ENCODE measurements around the gene NUAK1. TPM values are rescaled to one million over a fixed set of nuclear protein-coding genes. Genes with fewer than 3 reads are reported as not detected.
"Not testable (repeated sequence)": the region's sequence is repeated elsewhere in the genome, so short reads cannot be mapped to it uniquely, and the experiment has no call there.

NUAK1 gene
- total RNA-seq, 1 donor from 2014 or later, result not detected

DNA sequence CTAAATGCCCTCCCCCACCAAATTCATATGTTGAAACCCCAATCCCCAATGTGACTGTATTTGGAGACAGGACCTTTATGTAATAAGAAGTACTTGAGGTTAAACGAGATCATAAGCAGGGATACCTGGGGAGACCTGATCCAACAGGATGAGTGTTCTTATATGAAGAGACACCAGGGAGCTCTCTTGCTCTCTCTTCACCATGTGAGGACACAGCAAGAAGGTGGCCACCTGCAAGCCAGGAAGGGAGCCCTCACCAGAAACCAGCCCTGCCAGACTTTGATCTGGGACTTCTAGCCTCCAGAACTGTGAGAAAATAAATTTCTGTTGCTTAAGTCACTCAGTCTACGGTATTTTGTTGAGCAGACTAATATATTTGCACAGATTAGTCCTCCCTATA lies 113.6 kb downstream of the NUAK1 start:
- no peak for DNase-seq (ENCODE audit: low spot score)
- Mint-ChIP-seq H3K4me3 (no peak overlapping the region), H3K27ac (no peak overlapping the region), H3K27me3 (ENCODE audit: insufficient read depth) (peaks cover 3% of the 10 kb centered on the region), H3K9me3 (peaks cover 4% of the 10 kb centered on the region), H3K4me1 (ENCODE audit: low read depth) (peaks cover 3% of the 10 kb centered on the region), H3K36me3 (ENCODE audit: low read depth) (no peaks in the 10 kb centered on the region)
- intact Hi-C loops (cut with micrococcal nuclease), result no loop called here

DNA sequence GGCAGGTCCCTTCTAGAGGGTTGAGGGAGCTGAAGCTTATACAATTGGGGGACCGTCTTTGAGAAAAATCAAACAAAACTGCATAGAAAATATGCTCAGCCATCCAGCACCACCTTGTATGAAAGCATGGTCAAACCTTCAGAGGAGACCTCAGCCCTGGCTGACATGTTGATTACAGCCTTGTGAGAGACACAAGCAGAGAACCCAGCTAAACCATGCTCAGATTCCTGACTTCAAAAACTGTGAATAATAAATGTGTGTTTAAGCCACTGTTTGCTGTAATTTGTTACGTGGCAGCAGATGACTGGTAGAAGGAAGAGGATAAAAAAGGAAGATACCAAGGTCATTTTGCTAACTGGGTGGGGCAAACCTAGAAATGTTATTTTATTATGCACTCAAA lies 115.7 kb downstream of the NUAK1 start:
- H3K36me3 Mint-ChIP-seq (ENCODE audit: low read depth), result no peaks in the 10 kb centered on the region
- H3K4me1 Mint-ChIP-seq (ENCODE audit: low read depth), result no peaks in the 10 kb centered on the region
- H3K27me3 Mint-ChIP-seq (ENCODE audit: insufficient read depth), result peaks cover 3% of the 10 kb centered on the region
- no peak for DNase-seq (ENCODE audit: low spot score)
- intact Hi-C loops (cut with micrococcal nuclease), result no loop called here
- H3K9me3 Mint-ChIP-seq, result peaks cover 22% of the 10 kb centered on the region
- no peak overlapping the region for H3K4me3 Mint-ChIP-seq
- H3K27ac Mint-ChIP-seq, result no peak overlapping the region

DNA sequence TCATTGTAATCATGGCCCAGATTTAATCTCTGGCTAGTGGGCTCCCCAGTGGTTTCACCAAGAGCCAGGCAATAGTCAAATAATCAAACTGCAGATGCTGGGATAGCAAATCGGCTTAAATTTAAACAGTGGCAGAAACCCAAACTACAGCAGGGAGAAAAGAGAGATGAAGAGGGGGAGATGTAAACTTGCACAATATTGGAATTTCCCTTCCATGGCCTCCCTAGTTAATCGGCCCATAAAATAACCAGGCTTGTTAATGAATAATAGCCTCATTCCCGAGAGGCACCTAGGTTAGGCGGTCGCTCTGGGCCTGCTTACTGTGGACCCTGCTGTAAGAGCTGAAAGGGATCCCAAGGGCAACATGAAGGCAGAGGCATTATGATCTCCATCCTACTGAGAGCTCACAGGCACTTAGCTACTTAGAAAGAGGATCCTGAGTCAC lies 116.2 kb downstream of the NUAK1 start:
- Mint-ChIP-seq H3K36me3 (ENCODE audit: low read depth) (no peaks in the 10 kb centered on the region), H3K4me3 (no peak overlapping the region), H3K27me3 (ENCODE audit: insufficient read depth) (peaks cover 3% of the 10 kb centered on the region), H3K27ac (no peak overlapping the region), H3K9me3 (peaks cover 27% of the 10 kb centered on the region), H3K4me1 (ENCODE audit: low read depth) (no peaks in the 10 kb centered on the region)
- no peak for DNase-seq (ENCODE audit: low spot score)
- intact Hi-C loops (cut with micrococcal nuclease), result no loop called here

DNA sequence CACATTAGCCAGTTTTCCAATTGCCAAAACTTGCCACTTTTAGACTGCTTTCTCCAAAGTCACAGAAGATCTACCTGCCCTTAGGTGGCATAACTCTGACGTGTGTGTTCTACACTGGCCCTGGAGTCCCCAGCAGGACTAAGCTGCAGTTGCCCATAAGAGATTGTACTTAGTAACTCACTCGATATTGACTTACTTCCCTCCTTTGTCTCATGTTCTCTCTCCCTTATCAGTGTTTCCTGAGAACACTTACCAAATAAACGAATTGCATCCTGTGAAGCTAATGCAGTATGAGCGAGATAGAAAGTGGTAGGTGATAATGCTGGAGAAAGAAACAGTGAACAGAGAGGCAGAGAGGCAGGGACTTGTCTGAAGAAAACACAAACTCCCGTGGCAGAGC lies 117.2 kb downstream of the NUAK1 start:
- intact Hi-C loops (cut with micrococcal nuclease), result no loop called here
- Mint-ChIP-seq H3K27ac (no peak overlapping the region), H3K9me3 (peaks cover 28% of the 10 kb centered on the region), H3K4me3 (no peak overlapping the region), H3K27me3 (ENCODE audit: insufficient read depth) (peaks cover 3% of the 10 kb centered on the region), H3K4me1 (ENCODE audit: low read depth) (no peaks in the 10 kb centered on the region), H3K36me3 (ENCODE audit: low read depth) (no peaks in the 10 kb centered on the region)
- DNase-seq (ENCODE audit: low spot score), result no peak

DNA sequence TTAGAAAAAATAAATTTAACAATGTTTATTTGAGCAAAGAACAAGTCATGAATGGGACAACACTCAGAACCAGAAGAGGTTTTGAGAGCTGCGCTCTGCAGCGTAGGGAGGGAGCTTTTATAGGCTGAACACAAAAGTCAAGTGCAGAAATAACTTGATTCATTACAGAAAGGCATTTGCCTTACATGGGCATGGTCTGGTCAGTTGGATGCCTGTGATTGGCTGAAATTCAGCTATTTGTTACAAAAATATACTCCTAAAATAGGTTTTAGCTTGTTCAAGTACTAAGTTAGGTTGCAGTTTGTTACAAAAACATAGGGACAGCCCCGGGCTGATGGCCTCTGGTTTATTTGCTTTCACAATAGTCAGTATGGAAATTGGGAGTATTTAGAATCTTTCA lies 118.0 kb downstream of the NUAK1 start:
- peaks cover 3% of the 10 kb centered on the region for H3K27me3 Mint-ChIP-seq (ENCODE audit: insufficient read depth)
- H3K4me3 Mint-ChIP-seq, result no peak overlapping the region
- H3K36me3 Mint-ChIP-seq (ENCODE audit: low read depth), result no peaks in the 10 kb centered on the region

DNA sequence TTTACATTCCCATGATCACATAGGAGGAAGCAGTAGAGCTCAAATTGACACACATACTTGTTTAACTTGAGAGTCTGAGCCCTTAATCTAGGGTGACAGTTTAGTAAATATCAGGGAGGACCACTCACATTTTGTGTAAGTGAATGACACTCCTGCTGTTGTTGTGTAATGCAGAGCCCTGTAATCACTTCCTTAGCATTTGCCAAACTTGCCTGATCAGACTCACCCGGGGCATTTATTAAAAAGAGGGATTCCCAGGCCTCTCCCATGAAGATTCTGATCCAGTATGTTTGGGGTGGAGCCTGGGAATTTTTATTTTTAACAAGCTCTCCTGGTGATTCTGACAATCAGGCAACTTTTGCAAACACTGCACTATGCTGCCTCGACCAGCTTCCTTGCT lies 119.6 kb downstream of the NUAK1 start:
- Mint-ChIP-seq H3K27me3 (ENCODE audit: insufficient read depth) (peaks cover 3% of the 10 kb centered on the region), H3K4me3 (no peak overlapping the region), H3K9me3 (peaks cover 28% of the 10 kb centered on the region), H3K36me3 (ENCODE audit: low read depth) (no peaks in the 10 kb centered on the region), H3K27ac (no peak overlapping the region), H3K4me1 (ENCODE audit: low read depth) (no peaks in the 10 kb centered on the region)
- intact Hi-C loops (cut with micrococcal nuclease), result no loop called here
- DNase-seq (ENCODE audit: low spot score), result no peak

More for the DNA sequence above, 118.0 kb downstream of the NUAK1 start:
- peaks cover 28% of the 10 kb centered on the region for H3K9me3 Mint-ChIP-seq
- H3K4me1 Mint-ChIP-seq (ENCODE audit: low read depth), result no peaks in the 10 kb centered on the region
- no peak for DNase-seq (ENCODE audit: low spot score)
- no peak overlapping the region for H3K27ac Mint-ChIP-seq
- intact Hi-C loops (cut with micrococcal nuclease), result no loop called here

DNA sequence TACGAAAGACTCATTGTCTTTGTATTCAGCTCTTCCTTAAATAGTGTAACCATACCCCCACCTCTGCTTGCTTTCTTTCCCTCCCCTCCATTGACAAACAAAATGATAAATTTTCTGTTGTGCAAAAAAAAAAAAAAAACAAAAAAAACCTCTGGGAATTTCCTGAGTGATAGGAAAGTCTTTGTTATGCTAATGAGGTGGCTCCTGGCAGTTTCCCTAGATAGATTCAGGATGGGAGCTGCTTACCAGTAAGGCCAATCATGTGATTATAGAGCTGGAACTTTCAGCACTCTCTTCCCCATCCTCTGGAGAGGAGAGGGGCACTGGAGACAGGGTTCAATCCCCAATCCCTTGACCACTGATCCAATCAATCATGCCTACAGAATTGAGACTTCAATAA lies 120.5 kb downstream of the NUAK1 start:
- H3K36me3 Mint-ChIP-seq (ENCODE audit: low read depth), result no peaks in the 10 kb centered on the region
- no peak overlapping the region for H3K4me3 Mint-ChIP-seq
- intact Hi-C loops (cut with micrococcal nuclease), result no loop called here

DNA sequence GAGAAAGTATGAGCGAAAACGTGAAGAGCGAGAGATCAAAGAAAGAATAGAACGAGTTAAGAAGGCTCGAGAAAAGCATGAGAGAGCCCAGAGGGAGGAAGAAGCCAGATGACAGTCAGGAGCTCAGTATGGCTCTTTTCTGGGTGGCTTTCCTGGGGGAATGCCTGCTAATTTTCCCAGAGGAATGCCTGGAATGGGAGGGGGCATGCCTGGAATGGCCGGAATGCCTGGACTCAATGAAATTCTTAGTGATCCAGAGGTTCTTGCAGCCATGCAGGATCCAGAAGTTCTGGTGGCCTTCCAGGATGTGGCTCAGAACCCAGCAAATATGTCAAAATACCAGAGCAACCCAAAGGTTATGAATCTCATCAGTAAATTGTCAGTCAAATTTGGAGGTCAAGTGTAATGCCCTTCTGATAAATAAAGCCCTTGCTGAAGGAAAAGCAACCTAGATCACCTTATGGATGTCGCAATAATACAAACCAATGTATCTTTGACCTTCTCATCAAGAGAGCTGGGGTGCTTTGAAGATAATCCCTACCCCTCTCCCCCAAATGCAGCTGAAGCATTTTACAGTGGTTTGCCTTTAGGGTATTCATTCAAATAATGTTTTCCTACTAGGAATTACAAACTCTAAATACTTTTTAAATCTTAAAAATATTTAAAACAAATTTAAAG lies 122.0 kb downstream of the NUAK1 start:
- H3K36me3 Mint-ChIP-seq (ENCODE audit: low read depth); H3K4me3 Mint-ChIP-seq; DNase-seq (ENCODE audit: low spot score); H3K27me3 Mint-ChIP-seq (ENCODE audit: insufficient read depth); H3K4me1 Mint-ChIP-seq (ENCODE audit: low read depth); H3K27ac Mint-ChIP-seq; intact Hi-C loops (cut with micrococcal nuclease): not testable (repeated sequence)
- peaks cover 28% of the 10 kb centered on the region for H3K9me3 Mint-ChIP-seq

More for the DNA sequence above, 120.5 kb downstream of the NUAK1 start:
- H3K27ac Mint-ChIP-seq, result no peak overlapping the region
- H3K4me1 Mint-ChIP-seq (ENCODE audit: low read depth), result no peaks in the 10 kb centered on the region
- H3K9me3 Mint-ChIP-seq, result peaks cover 28% of the 10 kb centered on the region
- H3K27me3 Mint-ChIP-seq (ENCODE audit: insufficient read depth), result peaks cover 3% of the 10 kb centered on the region
- no peak for DNase-seq (ENCODE audit: low spot score)

DNA sequence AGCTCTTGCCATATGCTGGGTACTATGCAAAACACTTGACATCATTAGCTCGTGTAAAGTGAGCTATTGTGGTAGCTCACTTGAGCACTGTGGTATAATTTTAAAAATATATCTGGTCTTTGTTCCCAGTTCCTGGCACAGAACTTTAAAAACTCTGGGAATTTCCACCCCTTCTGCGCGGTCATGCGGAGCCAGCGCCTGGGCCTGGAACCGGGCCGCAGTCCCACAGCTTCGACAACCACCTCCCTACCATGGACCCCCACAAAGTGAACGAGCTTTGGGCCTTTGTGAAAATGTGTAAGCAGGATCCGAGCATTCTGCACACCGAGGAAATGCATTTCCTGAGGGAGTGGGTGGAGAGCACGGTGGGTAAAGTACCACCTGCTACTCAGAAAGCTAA lies 123.1 kb downstream of the NUAK1 start:
- Mint-ChIP-seq H3K4me3 (no peak overlapping the region), H3K27me3 (ENCODE audit: insufficient read depth) (no peaks in the 10 kb centered on the region), H3K4me1 (ENCODE audit: low read depth) (no peaks in the 10 kb centered on the region), H3K27ac (no peak overlapping the region), H3K36me3 (ENCODE audit: low read depth) (no peaks in the 10 kb centered on the region), H3K9me3 (peaks cover 28% of the 10 kb centered on the region)
- no peak for DNase-seq (ENCODE audit: low spot score)
- intact Hi-C loops (cut with micrococcal nuclease), result no loop called here

DNA sequence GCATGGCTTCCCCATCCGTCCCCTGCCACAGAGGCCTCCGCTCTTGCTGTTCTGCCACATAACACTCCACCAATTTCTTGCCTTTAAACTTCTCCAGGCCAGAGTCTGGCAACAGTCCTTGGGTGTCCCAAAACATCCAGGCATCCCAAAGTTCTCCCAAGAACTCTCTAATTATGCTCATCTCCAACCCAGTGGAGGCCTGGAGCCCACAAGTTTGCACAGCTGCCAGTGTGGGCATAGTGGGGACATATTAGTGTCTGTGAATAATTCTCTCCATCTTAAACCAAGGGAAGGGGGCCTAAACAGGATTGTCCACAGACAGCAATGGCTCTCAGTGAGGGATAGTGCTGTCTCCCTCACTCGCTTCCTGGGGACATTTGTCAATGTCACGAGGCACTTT lies 124.8 kb downstream of the NUAK1 start:
- no peaks in the 10 kb centered on the region for H3K27me3 Mint-ChIP-seq (ENCODE audit: insufficient read depth)
- intact Hi-C loops (cut with micrococcal nuclease), result no loop called here
- no peak overlapping the region for H3K4me3 Mint-ChIP-seq
- H3K4me1 Mint-ChIP-seq (ENCODE audit: low read depth), result no peaks in the 10 kb centered on the region
- DNase-seq (ENCODE audit: low spot score), result no peak
- no peaks in the 10 kb centered on the region for H3K36me3 Mint-ChIP-seq (ENCODE audit: low read depth)
- H3K27ac Mint-ChIP-seq, result no peak overlapping the region
- H3K9me3 Mint-ChIP-seq, result peaks cover 14% of the 10 kb centered on the region

Other genes with a start within 250 kb of the NUAK1 start
- gene CKAP4, start 109.1 kb upstream of the NUAK1 start, total RNA-seq, result 4.8 and 5.1 TPM in 2 replicates
- gene TCP11L2, start 163.8 kb upstream of the NUAK1 start, total RNA-seq, result 4.0 and 4.3 TPM in 2 replicates
- gene POLR3B, start 218.8 kb upstream of the NUAK1 start, total RNA-seq, result 11.5 and 14.3 TPM in 2 replicates

Data from activated T-helper 1 cell treated with anti-CD3 and anti-CD28 coated beads, Interleukin-12 subunit alpha, Interleukin-12 subunit beta, Interleukin-2, Interleukin-4 antibody, amounts not matched to agents 30 ng/mL and 10 ng/mL and 1 ng/mL, durations not matched to agents 14 hours and 24 hours and 36 hours (primary cell).